K562 (cell line): ENCODE results near the gene MYO15A. TPM values are rescaled to one million over a fixed set of nuclear protein-coding genes. Genes with fewer than 3 reads are reported as not detected.

Experiments
- ARNT ChIP-seq, 2 experiments: fragments of 450-650 bp; IDR thresholded peaks; 2 replicates each; pipeline ENCODE4 v1.6.1; 2016; ENCODE audit warnings: mild to moderate bottlenecking in 1 of 2
- GABPA ChIP-seq: fragments of 200-800 bp; sonication (Bioruptor generic); conservative IDR thresholded peaks from 2 replicates; pipeline ENCODE4 v1.6.1; 2016; ENCODE audit warnings: low read depth, missing genetic modification characterization, missing compliant biosample characterization
- HNRNPK ChIP-seq: fragments of 200-400 bp; formaldehyde crosslinking; IDR thresholded peaks from one replicate; pipeline ENCODE4 v1.6.1; 2018; ENCODE audit warnings: mild to moderate bottlenecking, low read depth, low read length; ENCODE audit not compliant: poor library complexity, severe bottlenecking
- HNRNPLL ChIP-seq: fragments of 200-400 bp; formaldehyde crosslinking; IDR thresholded peaks from 2 replicates; pipeline ENCODE4 v1.6.1; 2017; ENCODE audit warnings: low read length, low read depth, mild to moderate bottlenecking; ENCODE audit not compliant: poor library complexity, severe bottlenecking
- KLF10 ChIP-seq: fragments of 250-450 bp; sonication (Bioruptor Pico); IDR thresholded peaks from 2 replicates; pipeline ENCODE4 v1.6.1; 2021; ENCODE audit warnings: matching md5 sums
- PHF21A ChIP-seq: fragments of 450-650 bp; IDR thresholded peaks from 2 replicates; pipeline ENCODE4 v1.6.1; 2017; ENCODE audit warnings: low read depth, borderline replicate concordance
- POLR2H ChIP-seq: IDR thresholded peaks from 2 replicates; pipeline ENCODE4 v1.6.1; 2016; ENCODE audit warnings: missing genetic modification characterization, low read depth, mild to moderate bottlenecking, control low read depth, missing compliant biosample characterization, moderate library complexity
- PRDM10 ChIP-seq: fragments of 450-650 bp; IDR thresholded peaks from 2 replicates; pipeline ENCODE4 v1.6.1; 2018; ENCODE audit not compliant: partially characterized antibody
- PURB ChIP-seq: sonication (generic); formaldehyde crosslinking; IDR thresholded peaks from 2 replicates; pipeline ENCODE4 v1.9.0; 2021; ENCODE audit warnings: low read depth, mild to moderate bottlenecking, missing genetic modification reagents
- SRSF7 ChIP-seq: fragments of 200-400 bp; formaldehyde crosslinking; optimal IDR thresholded peaks from 2 replicates; pipeline ENCODE3; 2017; ENCODE audit warnings: mild to moderate bottlenecking, low read depth, low read length
- STAT6 ChIP-seq: sonication (generic); formaldehyde crosslinking; IDR thresholded peaks from 2 replicates; pipeline ENCODE4 v1.8.1; 2023; ENCODE audit warnings: mild to moderate bottlenecking, missing genetic modification reagents
- TAL1 ChIP-seq: fragments of 450-650 bp; IDR thresholded peaks from 2 replicates; pipeline ENCODE4 v1.6.1; 2016; ENCODE audit warnings: mild to moderate bottlenecking
- VEZF1 ChIP-seq: fragments of 200-800 bp; sonication (Bioruptor generic); IDR thresholded peaks from 2 replicates; pipeline ENCODE4 v1.6.1; 2017; ENCODE audit warnings: missing genetic modification characterization, missing compliant biosample characterization
- ZNF140 ChIP-seq: fragments of 250-450 bp; sonication (Bioruptor Pico); IDR thresholded peaks from 2 replicates; pipeline ENCODE4 v1.8.0; 2021; ENCODE audit warnings: moderate library complexity, mild to moderate bottlenecking, inconsistent platforms
- ZNF347 ChIP-seq: fragments of 450-650 bp; formaldehyde crosslinking; IDR thresholded peaks from 2 replicates; pipeline ENCODE4 v1.4.0; 2020; ENCODE audit warnings: low read depth, mild to moderate bottlenecking, moderate library complexity
- ZNF511 ChIP-seq: sonication (generic); formaldehyde crosslinking; IDR thresholded peaks from 2 replicates; pipeline ENCODE4 v1.8.0; 2022; ENCODE audit warnings: mild to moderate bottlenecking, missing genetic modification reagents
- ZSCAN32 ChIP-seq: fragments of 450-650 bp; formaldehyde crosslinking; IDR thresholded peaks from 2 replicates; pipeline ENCODE4 v1.4.0; 2020; ENCODE audit warnings: mild to moderate bottlenecking, moderate library complexity
- polyA plus RNA-seq, 8 experiments: library from polyadenylated mRNA; depleted of rRNA in 4 of 8; stranded (reverse) in 5 of 8; unstranded in 3 of 8; fragments of >200 nt; fragmentation: Nextera tagmentation in 2 of 8; fragmentation: Illumina TruSeq in 1 of 8; extraction: Ambion mirVana in 2 of 8; extraction: Trizol in 1 of 8; gene quantifications; 2 replicates each; pipeline versions ENCODE4 v1.2.1 to v1.2.3, GENCODE V29; 2011 to 2014; ENCODE audit warnings: inconsistent platforms in 1 of 8, missing spikeins in 1 of 8
- total RNA-seq, 7 experiments: library from RNA; depleted of rRNA in 6 of 7; stranded (reverse); fragments of >200 nt in 6 of 7; fragmentation: Illumina TruSeq in 2 of 7; extraction: Trizol in 2 of 7; gene quantifications; 2 replicates each; pipeline versions ENCODE4 v1.2.1 to v1.2.3, GENCODE V29; 2011 to 2021; ENCODE audit warnings: low replicate concordance in 1 of 7

MYO15A gene
- total and polyA plus RNA-seq, 9 of the 15 experiments (the other 6 are each of a cell fraction or from before 2014, with no cell fraction given) = 0.05 to 0.88 (median 0.14) TPM; not detected in 1

GRCh38 chr17:18087610-18088491, 20.7 kb upstream of the MYO15A start, which contains the start of gene DRG2 (continued):
- TF ChIP-seq ZSCAN32 (CRISPR knock-in tag) (no peak), ZNF511 (CRISPR knock-in tag) (peak; percentile 22; the same call in 1 of the 2 replicates), ARNT (IDR thresholded peaks at IDR 0.05) (no peak), STAT6 (CRISPR knock-in tag) (no peak), SRSF7 (no peak), PHF21A (0 out of 2 replicates have a peak, but pooled peaks have one; percentile 68), PRDM10 (no peak), PURB (CRISPR knock-in tag) (no peak), HNRNPK (no peak), ZNF347 (CRISPR knock-in tag) (no peak), POLR2H (tag) (no peak; the same call in none of the 2 replicates), KLF10 (CRISPR knock-in tag) (no peak), TAL1 (peak; percentile 5; the same call in 1 of the 2 replicates), VEZF1 (peak; percentile 83), GABPA (tag) (peak; percentile 97), ZNF140 (CRISPR knock-in tag) (no peak), HNRNPLL (peak; percentile 88)
